Body of pancreas (tissue), 4 donors: ENCODE results near the gene PLPP4. TPM values are rescaled to one million over a fixed set of nuclear protein-coding genes. Genes with fewer than 3 reads are reported as not detected.

Experiments used
- ATAC-seq: fragments of 150-250 bp; one replicate; pipeline ENCODE4 v1.9.1; 2016
- DNase-seq, 4 donors: peaks; one replicate each; pipeline ENCODE4 v3.0.0-alpha.2; 2019
- H3K27ac ChIP-seq, 4 donors: fragments of 200-600 bp; sonication (generic); 1 replicate in 3 of 4; 2 replicates in 1 of 4; pipeline versions ENCODE4 v1.5.1 to v1.6.1; 2016 to 2019; ENCODE audit warnings: mild to moderate bottlenecking in 1 of 4, mixed read lengths in 1 of 4, moderate library complexity in 1 of 4
- H3K27me3 ChIP-seq, 2 donors: fragments of 200-600 bp; sonication (generic); one replicate each; pipeline ENCODE4 v1.6.0; 2016; ENCODE audit warnings: mild to moderate bottlenecking in 1 of 2
- H3K36me3 ChIP-seq, 2 donors: fragments of 200-600 bp; sonication (generic); replicated peaks in 1 of 2; 2 replicates each; pipeline ENCODE4 v1.5.1; 2016; ENCODE audit warnings: low read depth in 2 of 2; ENCODE audit not compliant: insufficient read depth in 1 of 2
- H3K4me1 ChIP-seq: fragments of 200-600 bp; sonication (generic); one replicate; pipeline ENCODE4 v1.6.0; 2016
- H3K4me3 ChIP-seq, 2 donors: fragments of 200-600 bp; sonication (generic); 1 replicate in 1 of 2; 2 replicates in 1 of 2; pipeline ENCODE4 v1.5.1; 2016 to 2019
- H3K9me3 ChIP-seq, 3 donors: fragments of 200-600 bp; sonication (generic); 1 replicate in 2 of 3; 2 replicates in 1 of 3; pipeline ENCODE4 v1.5.1; 2016
- CTCF ChIP-seq, 7 experiments: fragments of 450-650 bp in 4 of 7; fragments of 200-600 bp in 3 of 7; sonication (generic) in 3 of 7; IDR thresholded peaks; one replicate each; pipeline ENCODE4 v1.5.1; 2016 to 2019; ENCODE audit warnings: antibody characterized with exemption in 7 of 7
- POLR2A ChIP-seq, 3 donors: fragments of 450-650 bp; IDR thresholded peaks; one replicate each; pipeline ENCODE4 v1.6.1; 2016; ENCODE audit warnings: antibody characterized with exemption in 3 of 3, mild to moderate bottlenecking in 2 of 3
- WGBS, 2 donors: methylation state at CpG; one replicate each; pipeline ENCODE4 v1.1.5; 2017; 5-methylcytosine and 5-hydroxymethylcytosine counted together
- intact Hi-C: fragments of 100-400 bp; cut with DNase I; formaldehyde crosslinking; loops from one replicate; pipeline ENCODE4 v1.15.1; 2023
- total RNA-seq, 2 donors: library from RNA; depleted of rRNA; stranded (reverse); fragments of >200 nt; gene quantifications; one replicate each; pipeline ENCODE4 v1.1.0, GENCODE V29; 2016

PLPP4 gene
- total RNA-seq, 2 donors from 2014 or later = 0.78 TPM; not detected in 1

- H3K27ac ChIP-seq = no peak overlapping the region
- no peaks in the 10 kb centered on the region for H3K9me3 ChIP-seq
- peaks cover 0 to 2% of the 10 kb centered on the region in 2 donors for H3K27me3 ChIP-seq
- DNase-seq (no peak), ATAC-seq (no peak)
- H3K4me3 ChIP-seq = no peak overlapping the region
- no peaks in the 10 kb centered on the region for H3K4me1 ChIP-seq
- TF ChIP-seq CTCF (IDR thresholded peaks at IDR 0.05) = no peak
- TF ChIP-seq POLR2A (IDR thresholded peaks at IDR 0.05) = no peak
- WGBS, 2 donors = 43 to 72% methylated on average over 2 of the region's 2 CpGs
- H3K36me3 ChIP-seq = no peaks in the 10 kb centered on the region
- intact Hi-C loops = no loop called here
Observed at GRCh38 chr10:120465138-120465537, 8.1 kb downstream of the PLPP4 start.

DNA sequence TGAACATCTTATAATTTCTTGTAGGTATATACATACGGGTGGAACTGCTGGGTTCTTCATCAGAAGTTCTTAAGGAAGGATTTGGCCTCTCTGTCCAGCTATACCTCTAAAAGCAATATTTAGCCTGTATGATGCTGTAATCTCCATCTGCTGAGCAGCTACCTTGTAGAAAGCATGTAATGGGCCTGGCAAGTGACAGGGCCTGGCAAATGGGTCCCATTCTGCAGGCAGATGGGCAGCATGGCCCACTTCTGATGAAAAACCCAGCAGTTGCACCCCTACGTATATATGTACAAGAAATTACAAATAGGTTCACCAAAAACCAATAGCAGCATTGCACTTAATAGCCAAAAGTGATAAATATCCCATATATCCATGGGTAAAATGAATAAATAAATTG is 9.0 kb downstream of the PLPP4 start:
- H3K9me3 ChIP-seq = no peaks in the 10 kb centered on the region
- intact Hi-C loops = no loop called here
- 76 to 80% methylated on average over 2 of the region's 2 CpGs for WGBS, 2 donors
- DNase-seq (no peak), ATAC-seq (no peak)
- TF ChIP-seq POLR2A (IDR thresholded peaks at IDR 0.05) = no peak
- no peak for TF ChIP-seq CTCF (IDR thresholded peaks at IDR 0.05)
- H3K36me3 ChIP-seq = no peaks in the 10 kb centered on the region
- no peaks in the 10 kb centered on the region for H3K27me3 ChIP-seq
- no peak overlapping the region for H3K4me3 ChIP-seq
- no peak overlapping the region for H3K27ac ChIP-seq
- no peaks in the 10 kb centered on the region for H3K4me1 ChIP-seq

- no peak overlapping the region for H3K27ac ChIP-seq
- DNase-seq (no peak), ATAC-seq (no peak)
- peaks cover 0 to 4% (median 0%) of the 10 kb centered on the region in 3 donors for H3K9me3 ChIP-seq
- intact Hi-C loops = no loop called here
- H3K4me3 ChIP-seq = no peak overlapping the region
- TF ChIP-seq CTCF (IDR thresholded peaks at IDR 0.05) = no peak
- no peak for TF ChIP-seq POLR2A (IDR thresholded peaks at IDR 0.05)
- H3K27me3 ChIP-seq = peaks cover 0 to 5% of the 10 kb centered on the region in 2 donors
- 37 to 39% methylated on average over 4 of the region's 4 CpGs for WGBS, 2 donors
- no peaks in the 10 kb centered on the region for H3K36me3 ChIP-seq
- H3K4me1 ChIP-seq = no peaks in the 10 kb centered on the region
Observed at GRCh38 chr10:120473593-120473992, 16.6 kb downstream of the PLPP4 start.

DNA sequence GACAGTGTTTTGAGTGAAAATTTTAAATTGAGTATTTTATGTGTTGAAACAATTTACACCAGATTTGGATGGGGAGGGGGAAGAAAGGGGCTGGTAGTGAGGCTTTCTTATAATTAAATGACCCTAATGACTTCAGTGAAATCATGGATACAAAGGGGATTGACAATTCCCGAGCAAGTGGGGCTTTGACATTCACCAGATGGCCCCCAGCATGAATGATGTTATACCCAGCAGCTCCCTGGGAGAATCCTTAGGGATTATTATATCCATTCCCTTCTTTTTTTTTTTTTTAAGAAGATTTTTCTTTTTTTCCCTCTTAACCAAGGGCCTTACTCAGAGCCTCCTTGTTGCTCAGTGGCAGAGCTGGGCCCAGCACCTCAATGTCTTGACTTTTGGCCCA is 17.9 kb downstream of the PLPP4 start:
- no peak for TF ChIP-seq POLR2A (IDR thresholded peaks at IDR 0.05)
- TF ChIP-seq CTCF (IDR thresholded peaks at IDR 0.05) = no peak
- no peak overlapping the region for H3K4me3 ChIP-seq
- ATAC-seq (no peak), DNase-seq (no peak)
- intact Hi-C loops = no loop called here
- H3K27ac ChIP-seq = no peak overlapping the region
- peaks cover 0 to 5% of the 10 kb centered on the region in 2 donors for H3K27me3 ChIP-seq
- WGBS, 2 donors = 58 to 71% methylated on average over 1 of the region's 1 CpG
- no peaks in the 10 kb centered on the region for H3K36me3 ChIP-seq
- no peaks in the 10 kb centered on the region for H3K4me1 ChIP-seq
- H3K9me3 ChIP-seq = peaks cover 0 to 4% (median 0%) of the 10 kb centered on the region in 3 donors
